ENCODE data around the gene SPDYE5. TPM values are rescaled to one million over a fixed set of nuclear protein-coding genes. Genes with fewer than 3 reads are reported as not detected.
"Not testable (repeated sequence)": the region's sequence is repeated elsewhere in the genome, so short reads cannot be mapped to it uniquely, and the experiment has no call there.

Gene SPDYE5
- total and polyA plus RNA-seq, 9 of the 15 experiments (the other 6 are each of a cell fraction or from before 2014, with no cell fraction given): 0.07 to 0.28 (median 0.13) TPM; not detected in 6

DNA sequence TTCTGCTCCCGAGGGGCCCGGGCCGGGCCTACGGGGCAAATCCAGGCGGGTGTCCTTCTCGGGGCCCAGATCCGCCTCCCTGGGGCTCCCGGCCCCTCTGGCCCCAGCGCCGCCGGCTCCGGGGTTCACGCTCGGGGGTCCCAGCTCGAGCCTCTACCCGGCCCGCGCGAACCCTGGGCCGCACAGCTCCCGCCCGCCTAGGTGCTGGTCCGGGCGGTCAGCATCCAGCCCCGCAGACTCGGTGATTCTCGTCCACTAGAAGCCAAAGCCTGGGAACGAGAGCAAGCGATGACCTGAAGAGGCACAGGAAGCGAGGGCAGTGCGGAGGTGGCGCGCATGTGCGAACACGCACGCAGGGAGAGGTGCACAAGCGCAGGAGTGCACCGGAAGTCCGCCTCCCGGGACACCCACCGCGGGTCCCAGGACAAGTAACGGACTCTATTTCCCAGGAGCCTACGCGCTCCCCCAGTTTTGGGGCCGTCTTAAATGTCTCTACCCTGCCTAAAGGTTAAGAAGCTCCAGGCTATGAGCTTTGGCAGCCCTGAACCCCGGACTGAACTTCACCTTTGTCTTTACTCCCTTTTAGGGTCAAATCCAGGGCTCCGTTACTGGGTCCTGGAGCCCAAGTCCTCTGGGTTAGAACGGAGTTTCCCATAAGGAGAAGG is 6.0 kb upstream of the SPDYE5 start, which contains the start of gene POM121C (continued):
- TF ChIP-seq, protein P1, sequence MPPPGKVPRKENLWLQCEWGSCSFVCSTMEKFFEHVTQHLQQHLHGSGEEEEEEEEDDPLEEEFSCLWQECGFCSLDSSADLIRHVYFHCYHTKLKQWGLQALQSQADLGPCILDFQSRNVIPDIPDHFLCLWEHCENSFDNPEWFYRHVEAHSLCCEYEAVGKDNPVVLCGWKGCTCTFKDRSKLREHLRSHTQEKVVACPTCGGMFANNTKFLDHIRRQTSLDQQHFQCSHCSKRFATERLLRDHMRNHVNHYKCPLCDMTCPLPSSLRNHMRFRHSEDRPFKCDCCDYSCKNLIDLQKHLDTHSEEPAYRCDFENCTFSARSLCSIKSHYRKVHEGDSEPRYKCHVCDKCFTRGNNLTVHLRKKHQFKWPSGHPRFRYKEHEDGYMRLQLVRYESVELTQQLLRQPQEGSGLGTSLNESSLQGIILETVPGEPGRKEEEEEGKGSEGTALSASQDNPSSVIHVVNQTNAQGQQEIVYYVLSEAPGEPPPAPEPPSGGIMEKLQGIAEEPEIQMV (tag; conservative IDR thresholded peaks at IDR 0.05; ENCODE audit: low read depth): 0 out of 2 replicates have a peak, but pooled peaks have one; percentile 16
- TF ChIP-seq E2F8 (IDR thresholded peaks at IDR 0.05; ENCODE audit: low read depth, partially characterized antibody): peak; percentile 38
- peak; percentile 96 for TF ChIP-seq GABPB1 (CRISPR knock-in tag; IDR thresholded peaks at IDR 0.05)
- peak; percentile 24; the same call in 1 of the 2 replicates for TF ChIP-seq L3MBTL2 (IDR thresholded peaks at IDR 0.05)
- TF ChIP-seq NR2C2 (CRISPR knock-in tag; IDR thresholded peaks at IDR 0.05): not testable (repeated sequence)
- peak; percentile 84 for TF ChIP-seq NR2C2 (tag; IDR thresholded peaks at IDR 0.05)
- TF ChIP-seq ZNF232 (CRISPR knock-in tag; IDR thresholded peaks at IDR 0.05): 0 out of 2 replicates have a peak, but pooled peaks have one; percentile 9
- peak; percentile 85 for TF ChIP-seq ZFX (CRISPR knock-in tag; IDR thresholded peaks at IDR 0.05)
- TF ChIP-seq, protein P2, sequence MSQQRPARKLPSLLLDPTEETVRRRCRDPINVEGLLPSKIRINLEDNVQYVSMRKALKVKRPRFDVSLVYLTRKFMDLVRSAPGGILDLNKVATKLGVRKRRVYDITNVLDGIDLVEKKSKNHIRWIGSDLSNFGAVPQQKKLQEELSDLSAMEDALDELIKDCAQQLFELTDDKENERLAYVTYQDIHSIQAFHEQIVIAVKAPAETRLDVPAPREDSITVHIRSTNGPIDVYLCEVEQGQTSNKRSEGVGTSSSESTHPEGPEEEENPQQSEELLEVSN (IDR thresholded peaks at IDR 0.05; ENCODE audit: borderline replicate concordance in 1 of 2, extremely low read depth in 1 of 2, insufficient read depth in 1 of 2, insufficient read length in 1 of 2, low read depth in 1 of 2, low read length in 1 of 2, poor library complexity in 1 of 2, severe bottlenecking in 1 of 2): peak in 1 of 2 experiments; percentile 54
- TF ChIP-seq LCOR (CRISPR knock-in tag; IDR thresholded peaks at IDR 0.05): 0 out of 2 replicates have a peak, but pooled peaks have one; percentile 42
- TF ChIP-seq, protein P3, sequence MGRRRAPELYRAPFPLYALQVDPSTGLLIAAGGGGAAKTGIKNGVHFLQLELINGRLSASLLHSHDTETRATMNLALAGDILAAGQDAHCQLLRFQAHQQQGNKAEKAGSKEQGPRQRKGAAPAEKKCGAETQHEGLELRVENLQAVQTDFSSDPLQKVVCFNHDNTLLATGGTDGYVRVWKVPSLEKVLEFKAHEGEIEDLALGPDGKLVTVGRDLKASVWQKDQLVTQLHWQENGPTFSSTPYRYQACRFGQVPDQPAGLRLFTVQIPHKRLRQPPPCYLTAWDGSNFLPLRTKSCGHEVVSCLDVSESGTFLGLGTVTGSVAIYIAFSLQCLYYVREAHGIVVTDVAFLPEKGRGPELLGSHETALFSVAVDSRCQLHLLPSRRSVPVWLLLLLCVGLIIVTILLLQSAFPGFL (CRISPR knock-in tag; IDR thresholded peaks at IDR 0.05): peak; percentile 89; the same call in 1 of the 2 replicates
- TF ChIP-seq HCFC1 (IDR thresholded peaks at IDR 0.05; ENCODE audit: low read depth, low read length): peak; percentile 82
- TF ChIP-seq SIN3B (IDR thresholded peaks at IDR 0.05; ENCODE audit: low read depth): peak; percentile 59; the same call in 1 of the 2 replicates
- TF ChIP-seq TAF1 (IDR thresholded peaks at IDR 0.05; ENCODE audit: control insufficient read depth, extremely low read depth, insufficient read depth, low read length, severe bottlenecking): peak; percentile 79
- TF ChIP-seq, protein P4, sequence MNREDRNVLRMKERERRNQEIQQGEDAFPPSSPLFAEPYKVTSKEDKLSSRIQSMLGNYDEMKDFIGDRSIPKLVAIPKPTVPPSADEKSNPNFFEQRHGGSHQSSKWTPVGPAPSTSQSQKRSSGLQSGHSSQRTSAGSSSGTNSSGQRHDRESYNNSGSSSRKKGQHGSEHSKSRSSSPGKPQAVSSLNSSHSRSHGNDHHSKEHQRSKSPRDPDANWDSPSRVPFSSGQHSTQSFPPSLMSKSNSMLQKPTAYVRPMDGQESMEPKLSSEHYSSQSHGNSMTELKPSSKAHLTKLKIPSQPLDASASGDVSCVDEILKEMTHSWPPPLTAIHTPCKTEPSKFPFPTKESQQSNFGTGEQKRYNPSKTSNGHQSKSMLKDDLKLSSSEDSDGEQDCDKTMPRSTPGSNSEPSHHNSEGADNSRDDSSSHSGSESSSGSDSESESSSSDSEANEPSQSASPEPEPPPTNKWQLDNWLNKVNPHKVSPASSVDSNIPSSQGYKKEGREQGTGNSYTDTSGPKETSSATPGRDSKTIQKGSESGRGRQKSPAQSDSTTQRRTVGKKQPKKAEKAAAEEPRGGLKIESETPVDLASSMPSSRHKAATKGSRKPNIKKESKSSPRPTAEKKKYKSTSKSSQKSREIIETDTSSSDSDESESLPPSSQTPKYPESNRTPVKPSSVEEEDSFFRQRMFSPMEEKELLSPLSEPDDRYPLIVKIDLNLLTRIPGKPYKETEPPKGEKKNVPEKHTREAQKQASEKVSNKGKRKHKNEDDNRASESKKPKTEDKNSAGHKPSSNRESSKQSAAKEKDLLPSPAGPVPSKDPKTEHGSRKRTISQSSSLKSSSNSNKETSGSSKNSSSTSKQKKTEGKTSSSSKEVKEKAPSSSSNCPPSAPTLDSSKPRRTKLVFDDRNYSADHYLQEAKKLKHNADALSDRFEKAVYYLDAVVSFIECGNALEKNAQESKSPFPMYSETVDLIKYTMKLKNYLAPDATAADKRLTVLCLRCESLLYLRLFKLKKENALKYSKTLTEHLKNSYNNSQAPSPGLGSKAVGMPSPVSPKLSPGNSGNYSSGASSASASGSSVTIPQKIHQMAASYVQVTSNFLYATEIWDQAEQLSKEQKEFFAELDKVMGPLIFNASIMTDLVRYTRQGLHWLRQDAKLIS (CRISPR knock-in tag; IDR thresholded peaks at IDR 0.05): 0 out of 2 replicates have a peak, but pooled peaks have one; percentile 83

Measured in K562 (cell line).